Myocyte (in vitro differentiated cells): ENCODE measurements around the gene WNK1. TPM values are rescaled to one million over a fixed set of nuclear protein-coding genes. Genes with fewer than 3 reads are reported as not detected.

Experiments
- DNase-seq: peaks from one replicate; pipeline ENCODE4 v3.0.0-alpha.2; 2012; ENCODE audit warnings: low read depth
- total RNA-seq: library from RNA; depleted of rRNA; stranded (reverse); fragments of >200 nt; gene quantifications from 2 replicates; pipeline ENCODE4 v1.2.3, GENCODE V29; 2014

WNK1 gene
- total RNA-seq, 1 donor from 2014 or later: 104 TPM

GRCh38 chr12:946631-947030, 194.3 kb downstream of the WNK1 start:
- DNase-seq: no peak

GRCh38 chr12:948238-948637, 195.9 kb downstream of the WNK1 start:
- no peak for DNase-seq

GRCh38 chr12:949453-950191, 197.2 kb downstream of the WNK1 start, which contains the start of gene RAD52:
Gene RAD52 (minus strand): TSS chr12:949694. CDS start chr12:933058, 16,636 bp downstream.
- DNase-seq: peak; percentile 99

- DNase-seq: no peak
These were observed 198.8 kb downstream of the WNK1 start for GRCh38 chr12:951176-951575.

GRCh38 chr12:953776-954175, 201.4 kb downstream of the WNK1 start:
- no peak for DNase-seq

GRCh38 chr12:954741-955140, 202.4 kb downstream of the WNK1 start:
- DNase-seq: no peak

GRCh38 chr12:955939-956338, 203.6 kb downstream of the WNK1 start:
- DNase-seq: no peak

GRCh38 chr12:958588-959123, 206.3 kb downstream of the WNK1 start:
- no peak for DNase-seq

Other genes starting within 250 kb of the WNK1 start
- 0.13 TPM in 1 of 2 replicates, not detected in the other for gene NINJ2, start 89.1 kb upstream of the WNK1 start, total RNA-seq
- gene RAD52, start 197.1 kb downstream of the WNK1 start, total RNA-seq: 19.0 and 19.3 TPM in 2 replicates
- gene ERC1, start 238.6 kb downstream of the WNK1 start, total RNA-seq: 17.2 and 21.7 TPM in 2 replicates